ENCODE results near the gene CDH13.

DNA sequence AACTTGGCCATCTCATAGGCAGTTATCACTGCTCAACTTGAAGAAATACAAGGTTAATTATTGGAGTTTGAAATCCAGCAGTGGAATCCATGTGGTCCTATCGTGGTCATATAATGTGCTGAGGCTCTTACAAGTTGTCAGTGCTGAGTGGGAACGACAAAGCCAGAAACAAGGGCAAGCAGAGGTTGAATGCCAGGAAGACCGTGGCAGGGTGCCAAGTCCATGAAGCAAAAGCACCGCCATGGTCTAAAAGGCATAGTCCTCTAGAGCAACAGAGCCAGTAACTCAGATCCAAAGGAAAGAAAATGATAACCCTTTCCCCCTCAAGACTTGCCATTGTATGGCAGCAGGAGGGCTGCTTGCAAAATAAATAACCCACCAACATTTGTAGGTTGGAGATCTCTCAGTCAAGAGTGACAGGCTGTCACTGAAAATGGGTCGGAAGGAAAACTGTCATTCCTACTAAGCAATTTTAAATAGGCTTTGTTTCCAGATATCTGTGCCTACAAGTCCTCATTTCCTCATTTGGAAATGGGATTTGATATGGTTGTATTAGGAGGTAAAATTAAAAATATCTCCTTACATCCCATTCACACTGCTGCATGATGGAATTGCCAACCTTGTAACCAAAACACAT is 1144.7 kb downstream of the CDH13 start:
- TF ChIP-seq, protein P1, sequence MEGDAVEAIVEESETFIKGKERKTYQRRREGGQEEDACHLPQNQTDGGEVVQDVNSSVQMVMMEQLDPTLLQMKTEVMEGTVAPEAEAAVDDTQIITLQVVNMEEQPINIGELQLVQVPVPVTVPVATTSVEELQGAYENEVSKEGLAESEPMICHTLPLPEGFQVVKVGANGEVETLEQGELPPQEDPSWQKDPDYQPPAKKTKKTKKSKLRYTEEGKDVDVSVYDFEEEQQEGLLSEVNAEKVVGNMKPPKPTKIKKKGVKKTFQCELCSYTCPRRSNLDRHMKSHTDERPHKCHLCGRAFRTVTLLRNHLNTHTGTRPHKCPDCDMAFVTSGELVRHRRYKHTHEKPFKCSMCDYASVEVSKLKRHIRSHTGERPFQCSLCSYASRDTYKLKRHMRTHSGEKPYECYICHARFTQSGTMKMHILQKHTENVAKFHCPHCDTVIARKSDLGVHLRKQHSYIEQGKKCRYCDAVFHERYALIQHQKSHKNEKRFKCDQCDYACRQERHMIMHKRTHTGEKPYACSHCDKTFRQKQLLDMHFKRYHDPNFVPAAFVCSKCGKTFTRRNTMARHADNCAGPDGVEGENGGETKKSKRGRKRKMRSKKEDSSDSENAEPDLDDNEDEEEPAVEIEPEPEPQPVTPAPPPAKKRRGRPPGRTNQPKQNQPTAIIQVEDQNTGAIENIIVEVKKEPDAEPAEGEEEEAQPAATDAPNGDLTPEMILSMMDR (IDR thresholded peaks at IDR 0.05), result no peak
- TF ChIP-seq POLR2A (IDR thresholded peaks at IDR 0.05), result no peak

Data from body of pancreas (tissue), 4 donors.